ENCODE results near the gene TMEM92.

TMEM92 gene

GRCh38 chr17:50256826-50257618 lies 17.2 kb upstream of the TMEM92 start:
- H3K4me3 ChIP-seq (ENCODE audit: low read depth, low read length), result no peak overlapping the region
- DNase-seq (ENCODE audit: low read depth), result no peak
- TF ChIP-seq CTCF (IDR thresholded peaks at IDR 0.05; ENCODE audit: low read depth, low read length, missing control alignments), result no peak

GRCh38 chr17:50257676-50258224 lies 16.5 kb upstream of the TMEM92 start:
- DNase-seq (ENCODE audit: low read depth), result no peak
- TF ChIP-seq CTCF (IDR thresholded peaks at IDR 0.05; ENCODE audit: low read depth, low read length, missing control alignments), result no peak
- no peak overlapping the region for H3K4me3 ChIP-seq (ENCODE audit: low read depth, low read length)

- no peak for DNase-seq (ENCODE audit: low read depth)
- no peak for TF ChIP-seq CTCF (IDR thresholded peaks at IDR 0.05; ENCODE audit: low read depth, low read length, missing control alignments)
- H3K4me3 ChIP-seq (ENCODE audit: low read depth, low read length), result no peak overlapping the region
Measured at GRCh38 chr17:50258647-50259476, 15.4 kb upstream of the TMEM92 start.

- DNase-seq (ENCODE audit: low read depth), result no peak
- no peak overlapping the region for H3K4me3 ChIP-seq (ENCODE audit: low read depth, low read length)
Measured at GRCh38 chr17:50259477-50260324, 14.6 kb upstream of the TMEM92 start.

GRCh38 chr17:50260501-50260911 lies 13.8 kb upstream of the TMEM92 start:
- H3K4me3 ChIP-seq (ENCODE audit: low read depth, low read length), result no peak overlapping the region
- TF ChIP-seq CTCF (IDR thresholded peaks at IDR 0.05; ENCODE audit: low read depth, low read length, missing control alignments), result no peak
- no peak for DNase-seq (ENCODE audit: low read depth)

More at GRCh38 chr17:50259477-50260324, 14.6 kb upstream of the TMEM92 start:
- TF ChIP-seq CTCF (IDR thresholded peaks at IDR 0.05; ENCODE audit: low read depth, low read length, missing control alignments), result no peak

All from GM12864 (cell line).